ENCODE measurements around the gene OLFM4. TPM values are rescaled to one million over a fixed set of nuclear protein-coding genes. Genes with fewer than 3 reads are reported as not detected.
A peak's percentile ranks its signal among the peaks of the same experiment; 100 is the strongest.
"Not testable (repeated sequence)": the region's sequence is repeated elsewhere in the genome, so short reads cannot be mapped to it uniquely, and the experiment has no call there.

Gene OLFM4
- total RNA-seq, 1 donor from 2014 or later: not detected

DNA sequence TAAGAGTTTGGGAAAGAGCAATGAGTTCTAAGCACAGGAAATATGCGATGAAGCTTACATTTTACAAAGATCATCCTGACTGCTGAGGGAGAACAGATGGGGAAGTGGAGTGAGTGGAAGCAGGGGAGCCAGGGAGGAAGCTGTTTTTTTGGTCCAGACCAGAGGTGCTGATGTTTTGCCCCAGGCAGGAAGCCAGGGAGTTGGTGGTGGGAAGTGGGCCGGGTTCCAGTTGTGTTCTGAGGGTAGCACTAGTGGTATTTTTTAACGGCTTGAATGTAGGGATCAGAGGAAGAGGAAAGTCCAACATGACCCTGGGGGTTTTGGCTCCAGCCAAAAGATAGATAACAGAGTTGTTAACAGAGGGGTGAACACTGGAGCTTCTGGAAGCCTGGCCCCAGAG lies 20.7 kb upstream of the OLFM4 start:
- H3K36me3 ChIP-seq: no peaks in the 10 kb centered on the region

DNA sequence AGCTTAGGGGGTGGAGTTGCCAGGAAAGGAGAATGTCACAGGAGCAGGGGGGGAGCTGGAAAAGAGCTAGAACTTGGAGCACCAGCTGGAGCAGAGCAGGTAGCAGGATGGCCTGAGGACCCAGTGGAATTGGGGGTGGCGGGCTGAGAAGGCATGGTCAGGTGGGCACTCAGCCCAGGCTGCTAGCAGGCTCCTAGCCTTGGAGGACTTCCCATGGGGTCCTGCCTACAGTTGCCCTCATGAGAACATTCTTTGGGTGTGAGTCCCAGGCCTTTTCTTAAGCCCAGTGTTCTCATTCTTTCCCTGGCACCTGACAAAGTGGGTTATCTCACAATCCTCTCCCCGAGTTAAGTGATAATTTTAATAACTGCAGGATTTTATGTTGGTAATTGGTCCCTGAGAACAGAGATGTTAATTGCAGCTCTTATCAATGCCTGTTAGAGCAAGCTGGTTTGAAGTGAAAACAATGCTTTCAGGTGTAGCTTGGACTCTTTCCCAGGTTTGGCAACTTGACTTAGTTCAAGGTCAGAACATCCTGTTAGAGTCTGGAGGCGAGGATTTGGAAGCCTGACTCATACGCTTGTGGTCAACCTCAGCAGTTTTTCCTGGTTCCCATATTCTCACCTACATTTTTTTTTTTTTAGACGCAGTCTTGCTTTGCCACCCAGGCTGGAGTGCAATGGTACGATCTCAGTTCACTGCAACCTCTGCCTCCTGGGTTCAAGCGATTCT lies 18.1 kb upstream of the OLFM4 start:
- intact Hi-C loops (cut with DNase I): no loop called here
- DNase-seq (no peak), ATAC-seq (peak; percentile 53)

More for the DNA sequence above, 20.7 kb upstream of the OLFM4 start:
- intact Hi-C loops (cut with DNase I): no loop called here
- ATAC-seq (no peak), DNase-seq (no peak)
- H3K4me1 ChIP-seq: no peaks in the 10 kb centered on the region
- H3K4me3 ChIP-seq: no peak overlapping the region
- H3K27ac ChIP-seq: no peak overlapping the region
- no peaks in the 10 kb centered on the region for H3K9me3 ChIP-seq
- peaks cover 5% of the 10 kb centered on the region for H3K27me3 ChIP-seq
- TF ChIP-seq, protein P1, sequence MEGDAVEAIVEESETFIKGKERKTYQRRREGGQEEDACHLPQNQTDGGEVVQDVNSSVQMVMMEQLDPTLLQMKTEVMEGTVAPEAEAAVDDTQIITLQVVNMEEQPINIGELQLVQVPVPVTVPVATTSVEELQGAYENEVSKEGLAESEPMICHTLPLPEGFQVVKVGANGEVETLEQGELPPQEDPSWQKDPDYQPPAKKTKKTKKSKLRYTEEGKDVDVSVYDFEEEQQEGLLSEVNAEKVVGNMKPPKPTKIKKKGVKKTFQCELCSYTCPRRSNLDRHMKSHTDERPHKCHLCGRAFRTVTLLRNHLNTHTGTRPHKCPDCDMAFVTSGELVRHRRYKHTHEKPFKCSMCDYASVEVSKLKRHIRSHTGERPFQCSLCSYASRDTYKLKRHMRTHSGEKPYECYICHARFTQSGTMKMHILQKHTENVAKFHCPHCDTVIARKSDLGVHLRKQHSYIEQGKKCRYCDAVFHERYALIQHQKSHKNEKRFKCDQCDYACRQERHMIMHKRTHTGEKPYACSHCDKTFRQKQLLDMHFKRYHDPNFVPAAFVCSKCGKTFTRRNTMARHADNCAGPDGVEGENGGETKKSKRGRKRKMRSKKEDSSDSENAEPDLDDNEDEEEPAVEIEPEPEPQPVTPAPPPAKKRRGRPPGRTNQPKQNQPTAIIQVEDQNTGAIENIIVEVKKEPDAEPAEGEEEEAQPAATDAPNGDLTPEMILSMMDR (IDR thresholded peaks at IDR 0.05): no peak

DNA sequence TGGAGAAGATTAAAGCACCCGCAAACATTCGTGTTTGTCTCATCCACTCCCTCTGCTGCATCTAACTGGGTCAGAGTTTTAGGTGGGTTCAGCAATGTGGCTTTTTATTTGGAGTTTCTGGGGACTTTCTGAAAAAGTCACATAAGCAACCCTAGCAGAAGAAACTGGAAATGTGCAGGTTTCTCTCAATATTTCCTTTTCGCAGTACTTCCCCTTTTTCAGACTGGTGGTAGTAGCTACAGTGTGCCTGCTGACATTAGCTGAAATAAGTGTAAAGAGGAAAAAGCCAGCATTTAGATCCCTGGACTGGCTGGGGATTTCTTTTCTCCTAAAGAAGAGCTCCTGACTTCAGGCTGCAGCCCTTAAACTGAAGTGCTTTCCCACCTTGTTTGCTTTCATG lies 15.9 kb upstream of the OLFM4 start:
- H3K4me1 ChIP-seq: no peaks in the 10 kb centered on the region
- DNase-seq: no peak
- ATAC-seq: no peak
- intact Hi-C loops (cut with DNase I): no loop called here
- no peak overlapping the region for H3K27ac ChIP-seq
- H3K36me3 ChIP-seq: no peaks in the 10 kb centered on the region
- no peak overlapping the region for H3K4me3 ChIP-seq
- no peaks in the 10 kb centered on the region for H3K27me3 ChIP-seq
- H3K9me3 ChIP-seq: no peaks in the 10 kb centered on the region
- TF ChIP-seq, protein P1 (IDR thresholded peaks at IDR 0.05): no peak

More for the DNA sequence above, 18.1 kb upstream of the OLFM4 start:
- TF ChIP-seq, protein P1 (IDR thresholded peaks at IDR 0.05): no peak
- Histone ChIP-seq H3K9me3 (no peaks in the 10 kb centered on the region), H3K36me3 (no peaks in the 10 kb centered on the region), H3K27me3 (peaks cover 5% of the 10 kb centered on the region), H3K27ac (no peak overlapping the region), H3K4me1 (no peaks in the 10 kb centered on the region), H3K4me3 (no peak overlapping the region)

DNA sequence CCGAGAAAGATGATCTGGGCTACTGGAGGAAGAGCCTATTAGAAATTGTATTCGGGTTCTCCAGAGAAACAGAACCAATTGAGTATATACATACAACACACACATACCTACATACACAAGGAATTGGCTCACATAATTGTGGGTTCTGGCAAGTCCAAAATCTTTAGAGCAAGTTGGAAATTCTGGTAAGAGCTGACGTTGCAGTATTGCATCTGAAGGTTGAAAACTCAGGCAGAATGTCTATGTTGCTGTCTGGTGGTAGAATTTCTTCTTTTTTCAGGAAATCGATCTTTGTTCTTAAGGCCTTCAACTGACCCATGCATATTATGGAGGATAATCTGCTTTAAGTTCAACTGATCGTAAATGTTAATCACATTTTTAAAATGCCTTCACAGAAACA lies 15.5 kb upstream of the OLFM4 start:
- Histone ChIP-seq H3K27ac (no peak overlapping the region), H3K4me1 (no peaks in the 10 kb centered on the region), H3K9me3 (no peaks in the 10 kb centered on the region), H3K36me3 (no peaks in the 10 kb centered on the region), H3K4me3 (no peak overlapping the region), H3K27me3 (no peaks in the 10 kb centered on the region)
- intact Hi-C loops (cut with DNase I): no loop called here
- no peak for ATAC-seq
- no peak for DNase-seq
- TF ChIP-seq, protein P1 (IDR thresholded peaks at IDR 0.05): no peak

DNA sequence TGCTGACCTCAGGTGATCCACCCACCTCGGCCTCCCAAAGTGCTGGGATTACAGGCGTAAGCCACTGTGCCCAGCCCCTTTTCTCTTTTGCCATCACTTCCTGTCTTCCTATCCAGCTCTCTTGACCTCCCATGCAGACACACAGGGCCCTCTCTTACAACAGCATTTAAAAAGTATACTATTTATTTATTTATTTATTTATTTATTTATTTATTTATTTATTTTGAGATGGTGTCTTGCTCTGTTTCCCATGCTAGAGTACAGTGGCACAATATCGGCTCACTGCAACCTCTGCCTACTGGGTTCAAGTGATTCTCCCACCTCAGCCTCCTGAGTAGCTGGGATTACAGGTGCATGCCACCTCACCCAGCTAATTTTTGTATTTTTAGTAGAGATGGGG lies 14.6 kb upstream of the OLFM4 start:
- H3K27me3 ChIP-seq; H3K9me3 ChIP-seq; H3K4me3 ChIP-seq; DNase-seq; H3K36me3 ChIP-seq; H3K4me1 ChIP-seq; intact Hi-C loops (cut with DNase I); H3K27ac ChIP-seq; ATAC-seq: not testable (repeated sequence)

DNA sequence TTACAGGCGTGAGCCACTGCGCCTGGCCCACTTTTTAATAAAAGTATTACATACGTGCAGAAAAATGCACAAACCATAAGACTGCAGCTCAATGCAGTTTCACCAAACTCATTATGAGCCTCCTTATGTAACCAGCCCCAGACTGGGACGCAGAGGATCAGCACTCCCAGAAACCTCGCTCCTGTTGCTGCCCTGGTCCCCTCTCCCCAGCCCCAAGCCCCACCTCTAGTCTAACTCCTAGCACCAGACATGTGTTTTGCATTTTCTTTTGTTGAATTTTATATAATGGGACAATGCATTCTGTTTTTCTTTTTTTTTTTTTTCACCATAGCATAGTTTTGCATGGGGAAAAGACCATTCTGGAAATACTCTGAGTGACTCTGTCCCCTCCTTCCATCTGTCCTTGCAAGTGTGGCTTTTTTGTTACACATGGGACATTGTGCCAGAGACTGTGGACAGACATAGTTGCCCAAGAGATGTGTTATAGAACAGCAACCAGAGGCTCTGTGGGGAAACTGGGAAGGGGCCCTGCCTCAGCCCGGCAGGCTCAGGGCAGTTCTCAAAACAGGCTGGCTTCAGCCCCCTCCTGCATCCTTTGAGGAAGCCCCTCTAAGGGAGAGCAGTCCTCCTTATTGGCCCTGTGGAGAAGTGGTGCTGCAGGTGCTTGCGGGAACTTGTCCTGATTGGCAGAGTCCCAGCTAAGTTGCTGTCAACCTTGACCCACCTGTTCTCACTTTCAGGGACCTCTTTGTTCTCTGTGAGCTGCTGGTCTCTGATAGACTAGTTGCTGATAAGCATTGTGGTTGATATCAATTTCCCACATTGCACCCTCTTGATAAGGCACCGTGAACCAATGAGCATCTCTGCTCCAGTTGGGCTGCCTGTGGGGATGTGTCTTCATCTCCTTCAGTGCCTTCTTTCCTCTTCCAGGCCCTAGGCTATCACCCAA lies 13.8 kb upstream of the OLFM4 start:
- Histone ChIP-seq H3K27me3 (no peaks in the 10 kb centered on the region), H3K27ac (no peak overlapping the region), H3K4me1 (no peaks in the 10 kb centered on the region), H3K4me3 (no peak overlapping the region), H3K9me3 (no peaks in the 10 kb centered on the region), H3K36me3 (no peaks in the 10 kb centered on the region)
- DNase-seq (no peak), ATAC-seq (no peak)
- intact Hi-C loops (cut with DNase I): no loop called here
- TF ChIP-seq, protein P1 (IDR thresholded peaks at IDR 0.05): no peak
